DOHH2 (cell line): Measurements from ENCODE around the gene HOXC6.

ENCODE experiments used
- EZH2phosphoT487 ChIP-seq: fragments of 200-600 bp; sonication (generic); IDR thresholded peaks from 2 replicates; pipeline ENCODE4 v1.6.1; 2017; ENCODE audit warnings: borderline replicate concordance, mild to moderate bottlenecking, antibody characterized with exemption, low read length, moderate library complexity, mixed read lengths
- TF ChIP-seq, protein P1 (sequence below): fragments of 200-600 bp; sonication (generic); IDR thresholded peaks from one replicate; pipeline ENCODE4 v1.5.1; 2014; ENCODE audit warnings: antibody characterized with exemption, mild to moderate bottlenecking, low read depth, low read length; ENCODE audit not compliant: poor library complexity, severe bottlenecking

DNA sequence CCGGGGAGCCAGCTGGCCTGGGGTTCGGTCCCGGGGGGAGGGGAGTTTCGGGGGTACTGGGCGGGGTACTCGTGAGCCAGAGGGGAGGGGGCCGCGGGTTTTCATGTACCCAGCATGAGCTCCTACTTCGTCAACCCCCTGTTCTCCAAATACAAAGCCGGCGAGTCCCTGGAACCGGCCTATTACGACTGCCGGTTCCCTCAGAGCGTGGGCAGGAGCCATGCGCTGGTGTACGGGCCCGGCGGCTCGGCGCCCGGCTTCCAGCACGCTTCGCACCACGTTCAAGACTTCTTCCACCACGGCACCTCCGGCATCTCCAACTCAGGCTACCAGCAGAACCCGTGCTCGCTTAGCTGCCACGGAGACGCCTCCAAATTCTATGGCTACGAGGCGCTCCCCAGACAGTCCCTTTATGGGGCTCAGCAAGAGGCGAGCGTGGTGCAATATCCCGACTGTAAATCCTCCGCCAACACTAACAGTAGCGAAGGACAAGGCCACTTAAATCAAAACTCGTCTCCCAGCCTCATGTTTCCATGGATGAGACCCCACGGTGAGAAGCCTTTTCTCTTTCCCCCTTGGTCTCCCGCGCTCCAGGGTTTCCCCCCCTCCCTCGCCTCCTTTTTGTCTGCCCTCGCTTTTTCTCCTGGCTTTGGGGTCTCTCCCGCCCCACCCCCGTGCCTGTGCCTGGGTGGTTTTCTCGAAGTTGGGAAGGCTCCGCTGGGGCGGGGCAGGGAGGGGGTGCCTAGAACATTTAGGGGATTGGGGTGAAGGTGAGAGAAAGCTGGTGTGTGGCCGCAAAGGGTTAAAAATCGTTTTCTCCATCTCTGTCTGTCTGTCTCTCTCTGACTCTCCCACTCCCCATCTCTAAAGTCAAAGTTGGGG, 18.8 kb upstream of the HOXC6 start:
- TF ChIP-seq EZH2phosphoT487: peak; percentile 91
- TF ChIP-seq, protein P1, sequence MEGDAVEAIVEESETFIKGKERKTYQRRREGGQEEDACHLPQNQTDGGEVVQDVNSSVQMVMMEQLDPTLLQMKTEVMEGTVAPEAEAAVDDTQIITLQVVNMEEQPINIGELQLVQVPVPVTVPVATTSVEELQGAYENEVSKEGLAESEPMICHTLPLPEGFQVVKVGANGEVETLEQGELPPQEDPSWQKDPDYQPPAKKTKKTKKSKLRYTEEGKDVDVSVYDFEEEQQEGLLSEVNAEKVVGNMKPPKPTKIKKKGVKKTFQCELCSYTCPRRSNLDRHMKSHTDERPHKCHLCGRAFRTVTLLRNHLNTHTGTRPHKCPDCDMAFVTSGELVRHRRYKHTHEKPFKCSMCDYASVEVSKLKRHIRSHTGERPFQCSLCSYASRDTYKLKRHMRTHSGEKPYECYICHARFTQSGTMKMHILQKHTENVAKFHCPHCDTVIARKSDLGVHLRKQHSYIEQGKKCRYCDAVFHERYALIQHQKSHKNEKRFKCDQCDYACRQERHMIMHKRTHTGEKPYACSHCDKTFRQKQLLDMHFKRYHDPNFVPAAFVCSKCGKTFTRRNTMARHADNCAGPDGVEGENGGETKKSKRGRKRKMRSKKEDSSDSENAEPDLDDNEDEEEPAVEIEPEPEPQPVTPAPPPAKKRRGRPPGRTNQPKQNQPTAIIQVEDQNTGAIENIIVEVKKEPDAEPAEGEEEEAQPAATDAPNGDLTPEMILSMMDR: no peak
